Gastrocnemius medialis (tissue), 4 donors: ENCODE results near the gene PDE1C. TPM values are rescaled to one million over a fixed set of nuclear protein-coding genes. Genes with fewer than 3 reads are reported as not detected.
A peak's percentile ranks its signal among the peaks of the same experiment; 100 is the strongest.

Experiments used
- ATAC-seq, 2 donors: fragments of 150-250 bp; one replicate each; pipeline ENCODE4 v1.9.1; 2016
- DNase-seq, 2 donors: peaks; one replicate each; pipeline ENCODE4 v3.0.0-alpha.2; 2019
- H3K27ac ChIP-seq, 4 donors: fragments of 200-600 bp; sonication (generic); 1 replicate in 1 of 4; 2 replicates in 3 of 4; pipeline ENCODE4 v1.5.1; 2016 to 2018; ENCODE audit warnings: mild to moderate bottlenecking in 2 of 4, moderate library complexity in 1 of 4
- H3K27me3 ChIP-seq, 3 donors: fragments of 200-600 bp; sonication (generic) in 2 of 3; 1 replicate in 1 of 3; 2 replicates in 2 of 3; pipeline versions ENCODE4 v1.5.1 to v1.6.0; 2016 to 2019; ENCODE audit warnings: mild to moderate bottlenecking in 1 of 3, moderate library complexity in 1 of 3
- H3K36me3 ChIP-seq, 2 donors: fragments of 200-600 bp; sonication (generic) in 1 of 2; one replicate each; pipeline ENCODE4 v1.5.1; 2017 to 2018
- H3K4me1 ChIP-seq, 2 donors: fragments of 200-600 bp; sonication (generic) in 1 of 2; one replicate each; pipeline ENCODE4 v1.5.1; 2016 to 2017; ENCODE audit warnings: mild to moderate bottlenecking in 2 of 2
- H3K4me3 ChIP-seq, 4 donors: fragments of 200-600 bp; sonication (generic) in 3 of 4; 1 replicate in 1 of 4; 2 replicates in 3 of 4; pipeline ENCODE4 v1.5.1; 2016 to 2019; ENCODE audit warnings: mild to moderate bottlenecking in 2 of 4
- H3K9me3 ChIP-seq, 3 donors: fragments of 200-600 bp; sonication (generic) in 2 of 3; 1 replicate in 1 of 3; 2 replicates in 2 of 3; pipeline ENCODE4 v1.5.1; 2016 to 2019
- CTCF ChIP-seq, 5 experiments: fragments of 450-650 bp in 3 of 5; fragments of 200-600 bp in 2 of 5; sonication (generic) in 2 of 5; IDR thresholded peaks in 4 of 5; conservative IDR thresholded peaks in 1 of 5; 1 replicate in 4 of 5; 2 replicates in 1 of 5; pipeline ENCODE4 v1.5.1; 2016 to 2019; ENCODE audit warnings: antibody characterized with exemption in 5 of 5, mild to moderate bottlenecking in 3 of 5, moderate library complexity in 3 of 5
- POLR2A ChIP-seq, 2 donors: fragments of 450-650 bp; IDR thresholded peaks; one replicate each; pipeline ENCODE4 v1.6.1; 2017; ENCODE audit warnings: antibody characterized with exemption in 2 of 2, mild to moderate bottlenecking in 2 of 2, moderate library complexity in 2 of 2
- in situ Hi-C, 4 donors: fragments of 200-750 bp; cut with MboI; loops; one replicate each; pipeline versions ENCODE4 v1.15.0 to v1.8.0; 2017; ENCODE audit warnings: low sequenced_read_pairs in 4 of 4
- intact Hi-C: fragments of 100-400 bp; cut with DNase I; formaldehyde crosslinking; loops from one replicate; pipeline ENCODE4 v1.15.1; 2023; ENCODE audit warnings: low total_unique reads
- total RNA-seq, 4 donors: library from RNA; depleted of rRNA; stranded (reverse); fragments of >200 nt; gene quantifications; one replicate each; pipeline versions ENCODE4 v1.1.0 to v1.2.3, GENCODE V29; 2016

PDE1C gene
- total RNA-seq, 4 donors from 2014 or later: 0.46 to 1.2 (median 0.67) TPM

GRCh38 chr7:31890766-31891165 lies 179.4 kb downstream of the PDE1C start:
- Histone ChIP-seq H3K4me1 (no peaks in the 10 kb centered on the region), H3K9me3 (no peaks in the 10 kb centered on the region), H3K4me3 (no peak overlapping the region), H3K36me3 (no peaks in the 10 kb centered on the region), H3K27me3 (no peaks in the 10 kb centered on the region), H3K27ac (no peak overlapping the region)
- in situ Hi-C loops: no loop called here
- DNase-seq: no peak
- no peak for ATAC-seq
- TF ChIP-seq CTCF (IDR thresholded peaks at IDR 0.05 in 4 of 5, conservative IDR thresholded peaks at IDR 0.05 in 1 of 5): no peak
- no peak for TF ChIP-seq POLR2A (IDR thresholded peaks at IDR 0.05)
- intact Hi-C loops: no loop called here

GRCh38 chr7:31890198-31890597 lies 180.0 kb downstream of the PDE1C start:
- H3K4me1 ChIP-seq: no peaks in the 10 kb centered on the region
- ATAC-seq: no peak

GRCh38 chr7:31887006-31887405 lies 183.2 kb downstream of the PDE1C start:
- Histone ChIP-seq H3K36me3 (no peaks in the 10 kb centered on the region), H3K9me3 (no peaks in the 10 kb centered on the region), H3K27ac (no peak overlapping the region), H3K27me3 (no peaks in the 10 kb centered on the region), H3K4me3 (no peak overlapping the region), H3K4me1 (peaks cover 6 to 17% of the 10 kb centered on the region in 2 donors)
- in situ Hi-C loops: no loop called here
- ATAC-seq (no peak), DNase-seq (no peak)
- TF ChIP-seq POLR2A (IDR thresholded peaks at IDR 0.05) (no peak), CTCF (IDR thresholded peaks at IDR 0.05 in 4 of 5, conservative IDR thresholded peaks at IDR 0.05 in 1 of 5) (no peak)
- intact Hi-C loops: loop anchor here (10.0 kb wide), 1 partner anchor 188 kb away; the partner anchor contains the start of gene PDE1C

More at GRCh38 chr7:31890198-31890597, 180.0 kb downstream of the PDE1C start:
- Histone ChIP-seq H3K27me3 (no peaks in the 10 kb centered on the region), H3K36me3 (no peaks in the 10 kb centered on the region), H3K4me3 (no peak overlapping the region), H3K27ac (no peak overlapping the region), H3K9me3 (no peaks in the 10 kb centered on the region)
- intact Hi-C loops: no loop called here
- in situ Hi-C loops: no loop called here
- no peak for TF ChIP-seq POLR2A (IDR thresholded peaks at IDR 0.05)
- TF ChIP-seq CTCF (IDR thresholded peaks at IDR 0.05 in 4 of 5, conservative IDR thresholded peaks at IDR 0.05 in 1 of 5): no peak
- peak in 1 of 2 donors; percentile 31 for DNase-seq

GRCh38 chr7:31885171-31885570 lies 185.0 kb downstream of the PDE1C start:
- Histone ChIP-seq H3K4me1 (peaks cover 6 to 17% of the 10 kb centered on the region in 2 donors), H3K9me3 (no peaks in the 10 kb centered on the region), H3K36me3 (no peaks in the 10 kb centered on the region), H3K4me3 (no peak overlapping the region), H3K27ac (no peak overlapping the region), H3K27me3 (no peaks in the 10 kb centered on the region)
- ATAC-seq: no peak
- in situ Hi-C loops: no loop called here
- TF ChIP-seq POLR2A (IDR thresholded peaks at IDR 0.05): no peak
- TF ChIP-seq CTCF (IDR thresholded peaks at IDR 0.05 in 4 of 5, conservative IDR thresholded peaks at IDR 0.05 in 1 of 5): no peak
- DNase-seq: no peak
- intact Hi-C loops: loop anchor here (10.0 kb wide), 1 partner anchor 190 kb away; the partner anchor contains the start of gene PDE1C

- no peak for DNase-seq
- no peaks in the 10 kb centered on the region for H3K27me3 ChIP-seq
- ATAC-seq: no peak
- in situ Hi-C loops: no loop called here
- peak overlapping the region in 2 of 4 donors; percentile 42 to 64 for H3K27ac ChIP-seq
- H3K4me1 ChIP-seq: peaks cover 6 to 17% of the 10 kb centered on the region in 2 donors
- TF ChIP-seq CTCF (IDR thresholded peaks at IDR 0.05 in 4 of 5, conservative IDR thresholded peaks at IDR 0.05 in 1 of 5): no peak
- no peak for TF ChIP-seq POLR2A (IDR thresholded peaks at IDR 0.05)
- no peaks in the 10 kb centered on the region for H3K9me3 ChIP-seq
- intact Hi-C loops: loop anchor here (5.0 to 10.0 kb wide), 2 partner anchors 191 to 279 kb away; partner anchors contain the start of gene PDE1C
- H3K36me3 ChIP-seq: no peaks in the 10 kb centered on the region
- H3K4me3 ChIP-seq: no peak overlapping the region
These were observed 186.4 kb downstream of the PDE1C start for GRCh38 chr7:31883761-31884164.
